SKM-1 (cell line): ENCODE data around the gene SUCLG2.
"Not testable (repeated sequence)": the region's sequence is repeated elsewhere in the genome, so short reads cannot be mapped to it uniquely, and the experiment has no call there.

ENCODE experiments used
- DNase-seq: peaks from one replicate; lab custom pipeline; 2025; ENCODE audit not compliant: unreplicated experiment; lab: John Stamatoyannopoulos, UW

The SUCLG2 gene

GRCh38 chr3:67561667-67562394 is 92.6 kb downstream of the SUCLG2 start:
- DNase-seq: no peak

- DNase-seq: no peak
Measured at GRCh38 chr3:67561266-67561665, 93.1 kb downstream of the SUCLG2 start.

GRCh38 chr3:67559029-67559605 is 95.3 kb downstream of the SUCLG2 start:
- no peak for DNase-seq

GRCh38 chr3:67558426-67558825 is 96.0 kb downstream of the SUCLG2 start:
- DNase-seq: no peak

- DNase-seq: no peak
Measured at GRCh38 chr3:67557848-67558355, 96.5 kb downstream of the SUCLG2 start.

- no peak for DNase-seq
Measured at GRCh38 chr3:67551361-67552016, 102.9 kb downstream of the SUCLG2 start.

GRCh38 chr3:67550541-67550940 is 103.9 kb downstream of the SUCLG2 start:
- DNase-seq: no peak

- not testable (repeated sequence) for DNase-seq
Measured at GRCh38 chr3:67542502-67543250, 111.7 kb downstream of the SUCLG2 start.

GRCh38 chr3:67540198-67540894 is 114.1 kb downstream of the SUCLG2 start:
- no peak for DNase-seq

GRCh38 chr3:67537203-67537602 is 117.2 kb downstream of the SUCLG2 start:
- DNase-seq: not testable (repeated sequence)

GRCh38 chr3:67535006-67535405 is 119.4 kb downstream of the SUCLG2 start:
- no peak for DNase-seq

- DNase-seq: no peak
Measured at GRCh38 chr3:67534594-67534993, 119.8 kb downstream of the SUCLG2 start.

- no peak for DNase-seq
Measured at GRCh38 chr3:67531181-67532101, 123.0 kb downstream of the SUCLG2 start.

- DNase-seq: no peak
Measured at GRCh38 chr3:67529915-67530314, 124.5 kb downstream of the SUCLG2 start.

- no peak for DNase-seq
Measured at GRCh38 chr3:67529337-67529736, 125.1 kb downstream of the SUCLG2 start.

GRCh38 chr3:67526246-67526645 is 128.2 kb downstream of the SUCLG2 start:
- DNase-seq: no peak

GRCh38 chr3:67524046-67524445 is 130.4 kb downstream of the SUCLG2 start:
- DNase-seq: no peak

GRCh38 chr3:67522081-67522480 is 132.3 kb downstream of the SUCLG2 start:
- no peak for DNase-seq

GRCh38 chr3:67521053-67521646 is 133.3 kb downstream of the SUCLG2 start:
- DNase-seq: no peak
